Esophagus muscularis mucosa (tissue), 4 donors: ENCODE data around the gene ZNF532.

Source experiments
- EP300 ChIP-seq: sonication (generic); formaldehyde crosslinking; IDR thresholded peaks from one replicate; pipeline ENCODE4 v1.6.1; 2017; ENCODE audit warnings: antibody characterized with exemption
- POLR2A ChIP-seq: fragments of 450-650 bp; IDR thresholded peaks from one replicate; pipeline ENCODE4 v1.6.1; 2017; ENCODE audit warnings: antibody characterized with exemption, moderate library complexity, mild to moderate bottlenecking, low read depth
- TF ChIP-seq, protein P1 (sequence below), 3 experiments: fragments of 200-600 bp in 2 of 3; fragments of 450-650 bp in 1 of 3; sonication (generic) in 2 of 3; IDR thresholded peaks; one replicate each; pipeline ENCODE4 v1.5.1; 2017 to 2019; ENCODE audit warnings: antibody characterized with exemption in 3 of 3, mild to moderate bottlenecking in 2 of 3, moderate library complexity in 1 of 3

DNA sequence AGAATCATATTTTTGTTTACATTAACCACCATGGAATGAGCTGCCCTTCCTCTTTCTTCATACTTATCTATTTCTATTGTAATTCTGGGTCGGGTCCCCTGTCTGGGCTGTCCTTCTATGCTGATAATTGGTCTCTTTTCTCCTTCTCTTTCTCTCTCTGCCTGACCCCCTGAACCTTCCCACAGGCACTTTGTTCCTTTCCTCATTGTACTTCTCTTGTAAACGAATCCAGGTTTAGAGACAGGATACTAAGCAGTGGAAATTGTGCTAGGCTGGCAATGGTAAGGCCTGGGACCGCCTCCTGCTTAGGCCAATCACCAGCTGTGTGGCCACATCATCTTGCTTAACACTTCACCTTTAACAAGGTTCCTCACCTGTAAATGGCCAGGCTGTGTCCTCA, 137.0 kb downstream of the ZNF532 start:
- TF ChIP-seq, protein P1, sequence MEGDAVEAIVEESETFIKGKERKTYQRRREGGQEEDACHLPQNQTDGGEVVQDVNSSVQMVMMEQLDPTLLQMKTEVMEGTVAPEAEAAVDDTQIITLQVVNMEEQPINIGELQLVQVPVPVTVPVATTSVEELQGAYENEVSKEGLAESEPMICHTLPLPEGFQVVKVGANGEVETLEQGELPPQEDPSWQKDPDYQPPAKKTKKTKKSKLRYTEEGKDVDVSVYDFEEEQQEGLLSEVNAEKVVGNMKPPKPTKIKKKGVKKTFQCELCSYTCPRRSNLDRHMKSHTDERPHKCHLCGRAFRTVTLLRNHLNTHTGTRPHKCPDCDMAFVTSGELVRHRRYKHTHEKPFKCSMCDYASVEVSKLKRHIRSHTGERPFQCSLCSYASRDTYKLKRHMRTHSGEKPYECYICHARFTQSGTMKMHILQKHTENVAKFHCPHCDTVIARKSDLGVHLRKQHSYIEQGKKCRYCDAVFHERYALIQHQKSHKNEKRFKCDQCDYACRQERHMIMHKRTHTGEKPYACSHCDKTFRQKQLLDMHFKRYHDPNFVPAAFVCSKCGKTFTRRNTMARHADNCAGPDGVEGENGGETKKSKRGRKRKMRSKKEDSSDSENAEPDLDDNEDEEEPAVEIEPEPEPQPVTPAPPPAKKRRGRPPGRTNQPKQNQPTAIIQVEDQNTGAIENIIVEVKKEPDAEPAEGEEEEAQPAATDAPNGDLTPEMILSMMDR (IDR thresholded peaks at IDR 0.05): no peak
- TF ChIP-seq POLR2A (no peak), EP300 (no peak)
